Nephron (organoid): ENCODE data around the gene ABCG1.

ENCODE experiments used
- H3K27ac Mint-ChIP-seq, 3 experiments: 2 replicates each; pipeline ENCODE4 v1.8.0; 2020; ENCODE audit warnings: mixed read lengths in 3 of 3, mild to moderate bottlenecking in 2 of 3, moderate library complexity in 1 of 3
- H3K27me3 Mint-ChIP-seq: 2 replicates; pipeline ENCODE4 v1.8.0; 2021; ENCODE audit warnings: low read depth, mild to moderate bottlenecking, moderate library complexity, mixed read lengths
- H3K36me3 Mint-ChIP-seq: 2 replicates; pipeline ENCODE4 v1.8.0; 2020; ENCODE audit warnings: low read depth, mixed read lengths
- H3K4me1 Mint-ChIP-seq: 2 replicates; pipeline ENCODE4 v1.8.0; 2020; ENCODE audit warnings: mixed read lengths
- H3K4me3 Mint-ChIP-seq, 3 experiments: 2 replicates each; pipeline ENCODE4 v1.8.0; 2020; ENCODE audit warnings: mild to moderate bottlenecking in 3 of 3, mixed read lengths in 3 of 3, moderate library complexity in 2 of 3
- H3K9me3 Mint-ChIP-seq: 2 replicates; pipeline ENCODE4 v1.8.0; 2020; ENCODE audit warnings: mixed read lengths
- TF ChIP-seq, protein P1 (sequence below), 3 experiments: fragments of 200-600 bp; sonication (generic); IDR thresholded peaks; one replicate each; pipeline ENCODE4 v1.5.0; 2021; ENCODE audit warnings: antibody characterized with exemption in 3 of 3; ENCODE audit not compliant: unreplicated experiment in 3 of 3

Gene ABCG1

DNA sequence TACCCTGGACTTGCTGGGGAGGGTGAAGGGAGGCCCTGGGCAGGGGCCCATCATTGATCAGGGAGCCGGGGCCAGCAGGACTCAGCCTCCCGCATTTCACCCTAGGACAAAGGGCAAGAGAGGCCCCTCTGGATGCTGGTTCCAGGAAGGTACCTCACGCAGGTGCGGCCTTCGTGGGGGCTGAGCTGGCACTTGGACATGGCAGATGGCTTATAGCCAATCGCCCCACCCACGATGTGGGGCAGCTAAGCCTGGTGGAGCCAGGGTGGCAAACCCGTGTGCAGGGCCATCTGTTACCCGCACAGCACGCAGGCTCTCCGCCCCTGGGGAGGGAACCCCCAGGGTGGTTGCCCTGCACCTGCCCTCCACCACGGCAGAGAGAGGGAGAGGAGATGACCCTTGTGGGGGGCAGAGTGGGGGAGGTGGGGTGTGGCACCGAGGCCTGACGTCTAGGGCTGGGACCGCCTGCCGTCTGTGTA lies 93.7 kb downstream of the ABCG1 start:
- no peak overlapping the region for H3K4me3 Mint-ChIP-seq
- TF ChIP-seq, protein P1, sequence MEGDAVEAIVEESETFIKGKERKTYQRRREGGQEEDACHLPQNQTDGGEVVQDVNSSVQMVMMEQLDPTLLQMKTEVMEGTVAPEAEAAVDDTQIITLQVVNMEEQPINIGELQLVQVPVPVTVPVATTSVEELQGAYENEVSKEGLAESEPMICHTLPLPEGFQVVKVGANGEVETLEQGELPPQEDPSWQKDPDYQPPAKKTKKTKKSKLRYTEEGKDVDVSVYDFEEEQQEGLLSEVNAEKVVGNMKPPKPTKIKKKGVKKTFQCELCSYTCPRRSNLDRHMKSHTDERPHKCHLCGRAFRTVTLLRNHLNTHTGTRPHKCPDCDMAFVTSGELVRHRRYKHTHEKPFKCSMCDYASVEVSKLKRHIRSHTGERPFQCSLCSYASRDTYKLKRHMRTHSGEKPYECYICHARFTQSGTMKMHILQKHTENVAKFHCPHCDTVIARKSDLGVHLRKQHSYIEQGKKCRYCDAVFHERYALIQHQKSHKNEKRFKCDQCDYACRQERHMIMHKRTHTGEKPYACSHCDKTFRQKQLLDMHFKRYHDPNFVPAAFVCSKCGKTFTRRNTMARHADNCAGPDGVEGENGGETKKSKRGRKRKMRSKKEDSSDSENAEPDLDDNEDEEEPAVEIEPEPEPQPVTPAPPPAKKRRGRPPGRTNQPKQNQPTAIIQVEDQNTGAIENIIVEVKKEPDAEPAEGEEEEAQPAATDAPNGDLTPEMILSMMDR (IDR thresholded peaks at IDR 0.05; ENCODE audit: unreplicated experiment in 3 of 3): no peak
- H3K4me1 Mint-ChIP-seq: peaks cover 40% of the 10 kb centered on the region
- H3K27ac Mint-ChIP-seq: no peak overlapping the region
- H3K36me3 Mint-ChIP-seq: no peaks in the 10 kb centered on the region
- H3K27me3 Mint-ChIP-seq: peaks cover 33% of the 10 kb centered on the region
- no peaks in the 10 kb centered on the region for H3K9me3 Mint-ChIP-seq

DNA sequence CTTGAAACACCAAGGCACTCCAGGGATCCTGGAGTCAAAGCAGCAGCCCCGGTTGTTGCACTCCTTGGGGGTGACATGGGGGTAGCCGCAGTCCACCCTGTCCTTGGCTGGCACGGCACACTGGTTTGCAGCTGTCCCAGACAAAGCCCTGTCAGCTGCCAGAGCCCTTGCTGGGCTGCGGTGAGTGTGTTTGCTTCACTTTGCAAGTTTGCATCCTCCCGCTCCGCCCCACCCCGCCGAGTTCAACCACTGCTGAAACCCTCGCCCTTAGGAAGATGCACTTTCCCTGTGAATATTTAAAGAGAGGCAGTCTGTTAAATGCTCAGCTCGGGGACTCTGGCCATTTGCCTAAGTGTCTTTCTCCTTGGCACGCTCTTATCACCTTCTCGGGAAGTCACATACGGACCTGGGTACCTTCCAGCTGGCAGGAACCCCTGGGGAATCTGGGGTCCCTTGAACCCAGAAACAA lies 94.6 kb downstream of the ABCG1 start:
- H3K4me3 Mint-ChIP-seq: no peak overlapping the region
- TF ChIP-seq, protein P1 (IDR thresholded peaks at IDR 0.05; ENCODE audit: unreplicated experiment in 3 of 3): no peak
- H3K36me3 Mint-ChIP-seq: no peaks in the 10 kb centered on the region
- peaks cover 34% of the 10 kb centered on the region for H3K27me3 Mint-ChIP-seq
- no peaks in the 10 kb centered on the region for H3K9me3 Mint-ChIP-seq
- peak overlapping the region in 1 of 3 experiments; percentile 49 for H3K27ac Mint-ChIP-seq
- peaks cover 38% of the 10 kb centered on the region for H3K4me1 Mint-ChIP-seq

DNA sequence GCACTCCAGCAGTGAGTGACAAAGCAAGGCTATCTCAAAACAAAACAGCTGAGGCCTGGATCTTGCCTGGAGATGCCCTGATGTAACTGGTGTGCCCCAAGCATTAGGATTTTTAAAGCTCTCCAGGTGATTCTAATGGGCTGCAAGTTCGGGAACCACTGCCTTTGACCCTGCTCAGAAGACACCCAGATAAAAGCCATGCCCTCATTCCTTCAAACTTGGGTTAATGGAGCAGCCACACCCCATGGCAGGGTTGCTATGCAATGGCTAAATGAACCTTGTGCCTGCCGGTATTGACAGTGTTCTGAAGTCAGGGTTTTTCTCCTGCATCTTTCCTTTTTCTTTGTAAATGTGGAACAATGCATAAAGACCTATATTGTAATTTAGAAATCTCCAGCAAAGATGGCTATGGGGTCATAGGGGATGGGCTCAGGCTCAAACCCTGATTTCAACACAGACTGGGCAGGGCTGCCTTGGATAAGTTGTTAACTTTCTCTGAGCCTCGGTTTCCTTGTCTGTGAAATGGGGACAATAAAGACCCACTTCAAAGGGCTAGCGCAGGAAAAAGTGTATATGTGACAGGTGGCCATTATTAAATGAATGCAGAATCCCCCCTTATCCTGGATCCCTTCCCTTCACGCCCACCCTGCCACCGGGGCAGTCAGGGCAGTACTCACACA lies 95.8 kb downstream of the ABCG1 start:
- Mint-ChIP-seq H3K27ac (peak overlapping the region; percentile 65 to 82 (median 78)), H3K36me3 (no peaks in the 10 kb centered on the region), H3K4me1 (peaks cover 30% of the 10 kb centered on the region), H3K27me3 (peaks cover 29% of the 10 kb centered on the region), H3K4me3 (no peak overlapping the region), H3K9me3 (no peaks in the 10 kb centered on the region)
- TF ChIP-seq, protein P1 (IDR thresholded peaks at IDR 0.05; ENCODE audit: unreplicated experiment in 3 of 3): no peak

DNA sequence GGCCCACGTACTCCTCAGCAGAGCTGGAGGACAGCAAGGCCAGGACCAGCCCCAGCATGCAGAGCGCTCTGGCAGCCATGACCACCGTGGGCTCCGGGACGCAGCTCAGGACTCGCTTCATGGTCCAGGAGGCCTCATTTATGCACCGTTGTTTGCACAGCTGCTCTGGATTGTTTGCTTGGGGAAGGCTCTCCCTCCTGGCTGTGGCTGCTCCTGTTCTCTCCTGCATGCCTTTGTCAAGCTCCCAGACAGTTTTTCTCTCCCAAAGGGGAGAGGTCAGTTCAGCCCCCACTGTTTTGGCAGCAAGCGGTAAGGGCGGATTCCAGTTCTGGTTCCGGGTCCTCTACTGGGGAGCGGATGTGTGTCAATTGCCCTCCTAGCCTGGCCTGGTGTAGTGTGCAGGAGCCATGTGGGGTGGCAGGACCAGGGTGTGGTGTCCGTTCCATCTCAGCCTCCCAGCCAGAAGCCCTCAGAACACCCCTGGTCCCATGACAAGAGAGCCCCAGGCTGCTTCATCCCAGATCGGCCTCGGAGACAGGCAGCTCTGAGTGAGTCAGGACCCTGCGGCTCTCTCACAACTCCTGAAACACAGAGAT lies 96.5 kb downstream of the ABCG1 start, which contains the start of gene TFF3:
TFF3 (minus strand) TSS at position 114 of the 596 bp plus-strand sequence; CDS start at position 79, 35 bp downstream.
- Mint-ChIP-seq H3K27ac (peak within 1 kb of the TSS; percentile 65 to 82 (median 78)), H3K4me1 (peaks cover 23% of the 10 kb centered on the region), H3K9me3 (no peaks in the 10 kb centered on the region), H3K36me3 (no peaks in the 10 kb centered on the region), H3K27me3 (peaks cover 27% of the 10 kb centered on the region), H3K4me3 (peak within 1 kb of the TSS in 1 of 3 experiments; percentile 19)
- TF ChIP-seq, protein P1 (IDR thresholded peaks at IDR 0.05; ENCODE audit: unreplicated experiment in 3 of 3): no peak

DNA sequence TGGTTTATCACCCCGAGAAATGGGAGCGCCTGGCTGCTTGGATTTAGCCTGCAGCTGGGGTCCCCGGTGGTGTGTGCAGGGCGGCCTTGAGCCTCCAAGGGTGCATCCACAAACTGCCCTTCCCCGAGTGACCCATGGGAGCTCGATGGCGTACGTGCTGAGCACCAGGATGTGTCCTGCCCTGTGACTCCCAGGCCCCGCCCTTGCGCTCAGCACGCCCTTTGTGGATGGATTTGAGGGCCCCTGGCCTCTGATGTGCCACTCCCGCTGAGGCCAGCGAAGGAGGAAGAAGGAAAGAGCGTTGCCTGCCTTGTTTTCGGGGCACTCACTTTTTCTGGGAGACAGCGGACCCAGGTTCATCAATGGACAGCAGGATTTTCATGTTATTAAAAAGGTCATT lies 98.0 kb downstream of the ABCG1 start:
- Mint-ChIP-seq H3K9me3 (no peaks in the 10 kb centered on the region), H3K27ac (no peak overlapping the region), H3K36me3 (no peaks in the 10 kb centered on the region), H3K27me3 (peaks cover 21% of the 10 kb centered on the region), H3K4me1 (peaks cover 22% of the 10 kb centered on the region), H3K4me3 (no peak overlapping the region)
- TF ChIP-seq, protein P1 (IDR thresholded peaks at IDR 0.05; ENCODE audit: unreplicated experiment in 3 of 3): no peak
